HPDE6-E6E7 (cell line): Measurements from ENCODE around the gene MTMR2.
"Not testable (repeated sequence)": the region's sequence is repeated elsewhere in the genome, so short reads cannot be mapped to it uniquely, and the experiment has no call there.

Experiments used
- DNase-seq: peaks from one replicate; pipeline ENCODE4 v3.0.0; 2011; ENCODE audit warnings: missing footprints; ENCODE audit errors: extremely low spot score

The MTMR2 gene

DNA sequence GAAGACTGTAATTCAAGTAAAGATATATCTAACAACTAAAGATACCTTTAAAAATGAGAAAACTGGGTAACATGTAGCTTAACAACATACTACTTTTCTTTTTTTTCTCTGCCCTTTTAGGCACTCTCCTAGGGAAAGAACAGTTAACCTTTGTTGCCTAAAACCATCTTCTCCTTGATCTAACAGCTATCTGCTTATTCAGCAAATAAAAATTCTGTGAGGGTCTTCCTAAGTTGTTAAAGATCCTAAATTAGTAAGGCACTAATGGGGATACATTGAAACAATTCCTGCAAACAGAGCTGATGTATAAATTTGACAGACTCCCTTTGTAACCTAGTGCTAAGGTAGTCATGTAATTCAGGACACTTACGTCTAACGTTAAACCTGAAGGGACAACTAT lies 39.1 kb downstream of the MTMR2 start:
- DNase-seq, result no peak

DNA sequence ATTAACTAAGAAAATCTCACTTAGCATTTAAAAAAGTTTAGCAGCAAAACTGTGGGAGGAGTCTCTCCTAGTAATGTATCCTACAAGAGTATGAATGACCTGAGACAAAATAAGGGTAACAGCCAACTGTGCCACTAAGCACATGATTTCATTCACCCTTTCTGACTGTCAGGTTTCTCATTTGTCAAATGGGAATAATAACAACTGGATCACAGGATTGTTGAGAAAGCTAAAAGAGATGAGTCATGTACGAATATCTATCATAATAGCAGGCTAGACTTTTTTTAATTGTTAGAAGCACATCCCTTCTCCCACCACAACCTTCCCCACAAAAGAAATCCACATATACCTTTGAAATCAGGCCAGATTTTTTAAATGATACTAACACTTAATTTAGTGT lies 39.5 kb downstream of the MTMR2 start:
- no peak for DNase-seq

DNA sequence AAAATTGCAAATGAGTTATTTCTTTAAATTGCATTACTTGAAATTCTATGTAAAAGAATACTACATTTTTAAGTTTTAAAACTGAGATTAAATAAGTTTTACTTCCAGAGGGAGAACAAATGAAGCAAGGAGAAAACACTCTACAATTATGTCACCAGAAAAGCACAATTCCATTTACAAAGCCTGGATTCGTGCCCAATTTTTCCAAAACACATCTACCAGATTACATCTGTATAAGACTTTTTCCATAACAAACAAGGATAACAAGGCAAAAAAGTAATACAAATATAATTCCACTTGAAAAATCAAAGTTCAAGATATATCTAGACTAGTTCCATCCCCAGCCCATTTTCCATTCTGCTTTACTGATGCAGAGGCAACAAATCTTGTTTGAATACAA lies 40.5 kb downstream of the MTMR2 start:
- no peak for DNase-seq

DNA sequence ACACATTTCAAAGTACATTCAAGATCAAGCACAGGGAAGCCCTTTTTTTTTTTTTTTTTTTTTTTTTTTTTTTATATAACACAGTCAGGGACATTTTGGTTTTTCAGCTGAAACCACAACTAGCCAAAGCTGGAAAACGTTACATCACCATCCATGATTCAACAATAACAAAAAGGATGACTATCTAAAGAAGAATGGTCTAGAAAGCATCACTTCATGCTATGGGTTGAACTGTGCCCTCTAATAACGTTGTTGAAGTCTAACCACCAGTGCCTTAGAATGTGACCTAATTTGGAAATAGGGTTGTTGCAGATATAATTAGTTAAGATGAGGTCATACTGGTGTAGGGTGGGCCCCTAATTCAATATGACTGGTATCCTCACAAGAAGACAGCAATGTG lies 46.6 kb downstream of the MTMR2 start:
- no peak for DNase-seq

DNA sequence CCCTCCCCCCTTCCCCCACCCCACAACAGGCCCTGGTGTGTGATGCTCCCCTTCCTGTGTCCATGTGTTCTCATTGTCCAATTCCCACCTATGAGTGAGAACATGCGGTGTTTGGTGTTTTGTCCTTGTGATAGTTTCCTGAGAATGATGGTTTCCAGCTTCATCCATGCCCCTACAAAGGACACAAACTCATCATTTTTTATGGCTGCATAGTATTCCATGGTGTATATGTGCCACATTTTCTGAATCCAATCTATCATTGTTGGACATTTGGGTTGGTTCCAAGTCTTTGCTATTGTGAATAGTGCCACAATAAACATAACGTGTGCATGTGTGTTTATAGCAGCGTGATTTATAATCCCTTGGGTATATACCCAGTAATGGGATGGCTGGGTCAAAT lies 53.0 kb downstream of the MTMR2 start:
- not testable (repeated sequence) for DNase-seq

DNA sequence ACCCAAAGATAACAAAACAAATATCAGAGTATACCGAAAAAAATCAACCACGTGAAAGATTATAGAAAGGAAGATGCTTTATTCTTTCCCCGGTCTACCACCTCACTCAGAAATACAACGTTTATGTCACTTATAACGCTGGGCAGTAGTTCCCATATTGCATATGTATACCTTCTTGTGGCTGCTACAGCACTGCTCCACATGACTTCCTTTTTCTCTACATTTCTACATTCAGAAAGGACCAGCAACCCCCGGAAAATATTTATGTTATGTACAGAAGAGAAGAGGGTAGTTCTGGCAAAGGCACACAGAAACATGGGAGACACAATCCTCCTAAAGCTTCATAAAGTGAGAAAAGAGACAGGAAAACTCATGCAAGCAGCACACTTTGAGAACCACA lies 56.8 kb downstream of the MTMR2 start:
- no peak for DNase-seq

DNA sequence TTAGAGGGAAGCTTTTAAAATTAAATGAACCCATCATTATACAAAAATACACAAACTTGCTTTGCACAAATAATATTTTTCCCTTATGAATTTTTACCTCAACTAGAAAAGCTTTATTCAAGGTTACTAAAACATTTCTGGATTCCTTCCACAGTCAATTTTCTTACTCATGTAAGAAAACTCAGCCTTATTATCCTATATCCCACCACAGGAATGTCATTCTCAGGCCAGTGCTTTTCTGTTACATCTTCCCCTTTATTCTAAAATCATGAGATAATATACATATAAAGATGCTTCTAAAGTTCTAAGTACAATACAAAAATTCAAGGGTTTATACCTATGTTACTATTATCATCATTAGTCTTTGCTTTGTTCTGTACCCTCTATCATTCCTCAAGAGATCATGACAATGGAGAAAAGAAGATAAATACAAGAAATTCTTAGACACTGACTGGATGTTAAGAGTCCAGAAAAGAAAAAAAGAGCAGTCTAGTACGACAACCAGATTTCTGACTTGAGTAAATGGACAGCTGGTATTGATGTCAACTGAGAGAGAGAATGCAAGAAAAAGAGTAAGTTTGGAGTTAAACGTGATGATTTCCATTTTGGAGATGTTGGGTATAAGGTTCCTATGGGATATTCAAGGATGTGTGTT lies 60.3 kb downstream of the MTMR2 start:
- no peak for DNase-seq

DNA sequence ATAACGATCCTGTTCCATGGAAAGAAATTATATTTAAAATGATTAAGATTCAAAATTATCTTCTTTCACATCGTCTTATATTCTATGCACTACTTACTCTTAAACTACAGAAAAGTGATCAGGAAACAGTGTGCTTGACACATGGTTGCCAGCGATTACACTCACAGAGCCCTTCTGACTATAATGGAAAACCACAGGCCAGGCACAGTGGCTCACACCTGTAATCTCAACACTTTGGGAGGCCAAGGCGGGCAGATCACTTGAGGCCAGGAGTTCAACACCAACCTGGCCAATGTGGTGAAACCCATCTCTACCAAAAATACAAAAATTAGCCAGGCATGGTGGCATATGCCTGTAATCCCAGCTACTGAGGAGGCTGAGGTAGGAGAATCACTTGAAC lies 63.9 kb downstream of the MTMR2 start:
- not testable (repeated sequence) for DNase-seq

DNA sequence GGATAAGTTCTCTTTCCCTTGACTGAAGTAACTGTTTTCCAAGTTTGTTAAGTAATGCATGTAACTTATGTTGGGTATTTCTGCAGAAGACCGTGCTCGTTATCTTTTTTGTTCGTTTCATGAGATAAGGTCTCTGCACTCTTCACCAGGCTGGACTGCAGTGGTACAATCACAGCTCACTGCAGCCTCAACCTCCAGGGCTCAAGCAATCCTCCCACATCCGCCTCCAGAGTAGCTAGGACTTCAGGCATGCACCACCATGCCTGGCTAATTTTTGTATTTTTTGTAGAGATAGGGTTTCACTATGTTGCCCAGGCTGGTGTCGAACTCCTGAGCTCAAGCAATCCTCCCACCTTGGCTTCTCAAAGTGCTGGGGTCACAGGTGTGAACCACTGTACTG lies 69.5 kb downstream of the MTMR2 start:
- DNase-seq, result not testable (repeated sequence)

DNA sequence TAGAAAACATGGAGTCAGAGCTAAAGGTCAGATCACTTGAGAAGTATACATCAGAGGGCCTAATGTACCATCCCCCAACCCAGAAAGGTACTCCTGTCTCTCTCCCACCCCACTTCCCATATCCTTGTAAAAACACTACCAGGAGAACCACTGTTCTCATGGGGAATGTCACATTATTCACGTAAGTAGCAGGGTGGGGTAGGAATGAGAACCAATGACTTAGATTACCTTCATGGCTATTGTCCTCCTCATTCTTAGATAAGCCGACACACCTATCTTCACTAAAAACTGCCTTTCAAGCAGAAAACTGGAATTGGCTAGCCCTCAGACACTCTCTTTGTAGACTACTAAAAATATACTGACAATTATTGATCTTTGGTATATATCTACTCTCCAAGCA lies 70.0 kb downstream of the MTMR2 start:
- DNase-seq, result no peak

DNA sequence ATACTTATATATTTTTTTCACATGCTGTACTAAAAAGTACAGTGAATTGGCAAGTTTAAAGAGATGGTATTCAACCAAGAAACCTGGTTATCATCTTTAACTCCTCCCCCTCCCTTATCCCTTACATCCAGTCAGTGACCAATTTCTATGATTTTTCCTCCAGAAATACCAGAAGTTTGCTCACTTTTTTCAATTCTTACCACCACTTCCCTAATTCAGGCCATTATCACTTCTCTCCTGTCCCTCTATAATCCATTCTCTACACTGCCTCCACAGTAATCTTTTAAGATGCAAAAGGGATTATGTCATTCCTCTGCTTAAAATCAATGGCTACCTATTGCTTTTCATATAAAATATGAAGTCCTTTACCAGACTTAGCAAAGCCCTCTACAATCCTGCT lies 70.8 kb downstream of the MTMR2 start:
- DNase-seq, result no peak

DNA sequence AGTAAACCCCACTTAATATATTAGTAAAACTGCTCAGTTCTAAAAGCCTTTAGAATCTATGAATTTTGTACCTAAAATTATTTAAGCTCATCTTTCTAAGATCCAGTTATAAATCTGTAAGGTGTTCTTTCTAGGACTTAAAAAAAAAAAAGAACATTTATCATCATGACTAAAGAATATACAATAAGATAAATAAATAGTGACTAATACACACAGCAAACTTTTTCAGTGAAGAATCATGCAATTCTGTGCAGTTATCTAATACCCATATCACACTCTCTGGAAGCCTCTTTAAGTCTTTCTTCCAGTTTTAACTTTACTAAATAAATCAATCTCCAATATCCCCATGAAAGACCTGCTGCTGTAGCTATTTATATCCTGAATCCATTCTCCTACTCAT lies 73.8 kb downstream of the MTMR2 start:
- no peak for DNase-seq

DNA sequence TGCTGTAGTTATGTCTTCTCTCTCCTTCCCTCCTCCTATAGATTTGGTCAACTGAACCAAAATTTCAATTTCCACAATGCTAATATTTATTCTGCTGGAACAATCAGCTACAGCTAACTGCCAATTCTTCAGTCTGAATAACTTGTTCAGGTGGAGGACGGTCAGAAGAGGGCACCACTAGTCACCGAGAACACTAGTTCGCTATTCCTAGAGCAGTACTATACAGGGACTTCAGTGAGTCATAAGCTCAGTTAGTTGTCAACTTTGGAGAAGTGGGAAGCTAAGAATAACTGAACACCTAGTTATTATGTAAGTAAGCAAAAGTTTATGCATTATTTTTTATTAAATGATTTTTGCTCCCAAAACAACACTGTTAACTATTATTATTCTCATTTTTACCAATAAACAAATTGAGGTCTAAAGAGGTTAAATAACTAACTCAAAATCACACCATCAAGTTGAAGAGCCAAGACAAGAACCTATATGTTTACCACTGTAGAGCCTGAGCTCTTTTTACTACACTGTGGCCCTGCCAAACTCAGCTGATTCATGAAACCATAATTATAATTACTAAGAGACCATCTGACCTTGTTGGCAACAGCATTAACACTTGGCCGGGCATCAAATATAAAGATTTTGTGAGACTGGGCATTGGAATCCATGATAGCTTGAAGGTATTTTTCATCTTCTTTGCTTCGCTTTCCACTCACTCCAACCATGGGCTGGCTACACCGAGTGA lies 74.7 kb downstream of the MTMR2 start:
- DNase-seq, result peak; percentile 25

DNA sequence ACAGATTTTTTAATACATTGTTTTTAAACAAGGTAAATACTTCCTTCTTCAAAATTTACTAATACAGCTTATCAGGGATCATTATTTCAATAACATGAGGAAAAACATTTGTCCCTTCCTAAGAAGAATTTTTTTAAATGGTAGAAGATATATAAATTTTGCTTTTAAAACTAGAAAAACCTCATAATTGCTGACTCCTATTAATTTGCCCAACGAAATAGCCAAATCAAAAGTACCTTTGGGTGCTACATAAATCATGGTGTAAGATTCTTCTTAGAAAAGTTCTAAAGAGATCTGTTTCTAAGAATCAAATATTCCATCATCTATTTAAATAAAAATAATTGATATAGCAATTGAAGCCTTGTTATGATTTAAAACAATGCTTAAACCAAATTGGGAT lies 78.7 kb downstream of the MTMR2 start:
- DNase-seq, result no peak

DNA sequence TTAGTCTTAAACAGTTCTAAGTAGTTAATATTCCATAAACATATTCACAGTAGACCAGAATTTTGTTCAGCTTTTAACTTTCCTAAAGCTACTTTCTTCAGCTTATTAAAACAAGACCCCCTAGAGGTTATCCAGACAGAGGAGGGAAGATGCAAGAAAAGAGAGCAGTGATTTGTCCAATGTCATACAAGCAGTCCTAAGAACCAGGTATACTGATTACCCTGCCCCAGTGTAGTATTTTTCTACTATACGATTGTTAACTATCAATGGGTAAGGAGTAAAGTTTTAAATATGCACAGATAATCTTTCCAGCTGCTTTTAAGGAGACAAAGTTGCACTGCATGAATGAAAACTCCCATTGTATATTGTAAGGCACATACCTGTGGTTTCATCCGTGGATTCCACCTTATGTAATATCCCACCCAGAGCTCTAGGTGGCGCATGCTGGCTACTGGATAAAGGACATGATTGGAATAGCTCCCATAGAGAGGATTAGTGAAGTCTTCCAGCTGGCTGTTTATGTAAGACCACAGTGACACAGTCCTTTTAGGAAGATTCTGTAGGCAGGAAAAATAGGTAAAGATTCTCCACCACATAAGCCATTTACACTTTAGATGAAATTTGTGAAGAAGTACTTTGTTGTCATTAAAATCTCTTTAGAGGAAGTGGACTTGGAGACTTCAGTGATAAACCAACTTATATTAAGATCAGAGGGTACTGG lies 88.0 kb downstream of the MTMR2 start:
- peak; percentile 53 for DNase-seq

DNA sequence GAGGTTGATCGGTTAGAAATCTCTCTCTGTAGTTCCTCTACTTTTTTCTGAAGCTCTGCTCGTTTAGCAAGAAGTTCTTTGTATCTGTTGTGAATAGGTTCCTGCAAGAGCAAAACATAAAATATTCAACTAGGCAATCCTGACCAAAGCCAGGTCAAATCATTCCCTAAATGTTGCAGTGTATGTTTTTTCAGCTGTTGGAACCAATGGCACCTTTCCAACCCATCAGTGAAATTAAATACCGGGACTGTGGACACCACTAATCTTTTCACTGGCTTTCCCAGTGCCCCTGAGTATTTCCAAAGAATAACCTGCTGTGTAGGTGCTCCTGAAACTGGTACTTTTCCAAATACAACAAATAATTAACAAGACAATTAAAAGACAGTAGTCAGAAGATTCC lies 88.6 kb downstream of the MTMR2 start:
- DNase-seq, result no peak

DNA sequence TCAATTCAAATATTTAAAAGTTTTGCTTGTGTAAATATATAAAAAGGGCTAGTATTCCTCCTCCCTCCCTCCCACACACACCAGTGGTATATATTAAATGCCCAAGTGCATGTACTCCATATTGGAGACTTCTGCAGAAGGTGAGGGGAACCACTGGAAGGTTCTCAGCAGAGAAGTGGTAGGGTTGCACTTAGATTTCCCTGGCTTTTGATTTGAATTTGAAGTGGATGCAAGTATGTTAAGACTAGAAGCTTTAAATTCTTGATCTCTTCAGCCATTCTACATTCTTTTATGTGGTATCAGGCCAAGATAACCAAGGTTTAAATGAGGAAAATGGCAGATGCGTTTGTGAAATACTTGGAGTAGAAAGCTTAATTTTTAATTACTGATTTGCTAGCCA lies 90.5 kb downstream of the MTMR2 start:
- DNase-seq, result no peak

DNA sequence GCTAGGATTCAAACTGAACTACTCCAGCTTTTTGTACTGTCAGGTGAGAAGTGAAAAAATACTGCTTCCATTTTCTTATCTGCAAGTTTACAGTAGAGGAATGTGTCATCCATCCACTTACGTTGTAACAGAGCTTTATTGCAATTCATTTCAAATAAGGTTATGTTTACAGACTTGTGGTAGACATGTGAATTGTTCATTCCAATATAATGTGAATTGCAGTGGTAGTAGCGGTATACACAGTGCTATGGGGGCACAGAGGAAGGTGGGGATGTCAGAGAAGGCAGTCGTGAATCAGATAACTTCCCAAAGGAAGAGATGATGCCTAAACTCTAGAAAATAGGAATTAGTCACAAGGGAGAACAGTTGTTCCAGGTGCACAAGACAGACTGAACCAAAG lies 91.1 kb downstream of the MTMR2 start:
- no peak for DNase-seq

DNA sequence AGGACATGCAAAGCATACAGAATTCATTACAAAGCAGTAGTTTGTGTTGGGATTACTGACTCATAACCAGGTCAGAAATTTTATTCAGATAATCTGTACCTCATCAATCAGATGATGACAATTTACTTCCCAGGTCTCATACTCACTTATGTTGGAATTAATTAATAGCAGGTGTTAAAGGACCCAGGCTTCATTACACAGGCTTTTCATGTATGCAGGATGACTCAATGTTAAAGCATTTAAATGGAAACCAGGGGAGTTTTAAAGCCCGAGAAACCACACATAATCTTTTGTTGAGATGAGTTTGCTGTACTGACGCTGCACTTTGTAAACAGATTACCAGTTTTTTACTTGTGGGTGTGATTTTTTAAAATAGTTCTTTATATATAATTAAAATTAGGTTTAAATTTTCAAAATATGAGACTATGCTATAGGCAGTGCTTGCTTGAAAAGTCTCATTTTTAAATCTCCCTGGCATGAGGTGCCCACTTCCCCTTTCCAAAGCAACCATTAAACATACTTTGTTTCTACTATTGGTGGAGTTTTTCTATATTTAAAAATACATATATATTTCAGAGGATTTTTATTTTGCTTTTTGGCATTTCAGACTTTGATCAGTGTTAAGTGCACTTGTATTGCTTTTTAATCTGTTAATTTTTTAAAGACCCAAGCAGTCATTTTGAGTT lies 92.6 kb downstream of the MTMR2 start:
- DNase-seq, result no peak

DNA sequence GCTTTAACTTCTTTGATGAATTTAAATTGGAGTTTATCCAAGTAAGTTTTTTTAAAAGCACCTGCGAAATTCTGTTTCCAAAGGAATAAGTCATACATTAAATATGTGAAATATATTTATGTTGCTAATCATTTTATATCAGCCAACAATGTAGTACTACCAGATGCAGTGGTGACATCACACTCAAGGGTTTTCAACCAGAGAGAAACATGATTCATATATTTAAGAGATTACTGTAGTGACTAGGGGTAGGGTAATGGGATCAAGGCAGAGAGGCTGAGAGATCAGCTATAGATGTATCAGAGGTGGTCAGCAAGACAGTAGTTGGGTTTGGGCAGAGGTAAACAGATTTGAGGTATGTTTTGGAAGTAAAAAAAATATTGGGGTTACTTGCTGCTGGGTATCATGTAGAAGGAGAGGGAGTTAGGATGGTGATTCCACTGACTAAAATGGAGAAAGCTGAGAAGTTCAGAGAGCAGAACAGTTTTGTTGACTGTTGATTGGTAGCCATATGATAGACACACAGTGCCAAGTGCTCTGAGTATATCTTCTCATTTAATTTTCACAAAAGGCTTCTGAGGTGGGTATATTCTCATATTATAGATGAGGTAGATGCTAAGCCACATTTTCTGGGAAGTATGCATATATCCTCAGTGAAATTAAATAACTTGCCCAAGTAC lies 94.2 kb downstream of the MTMR2 start:
- no peak for DNase-seq

DNA sequence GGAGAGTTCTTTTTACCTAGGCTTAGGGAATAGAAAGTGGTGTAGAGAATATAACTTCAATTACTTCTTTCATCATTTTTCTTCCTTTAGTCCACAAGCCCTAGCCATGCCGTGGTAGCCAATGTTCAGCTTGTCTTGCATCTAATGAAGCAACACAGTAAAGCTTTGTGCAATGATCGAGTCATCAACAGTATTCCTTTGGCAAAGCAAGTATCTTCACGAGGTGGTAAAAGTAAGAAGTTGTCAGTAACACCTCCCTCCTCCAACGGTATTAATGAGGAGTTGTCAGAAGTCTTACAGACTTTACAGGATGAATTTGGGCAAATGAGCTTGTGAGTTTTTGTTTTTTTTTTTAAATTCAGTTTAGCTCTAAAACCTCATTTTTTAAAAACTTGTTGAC lies 96.2 kb downstream of the MTMR2 start:
- no peak for DNase-seq

DNA sequence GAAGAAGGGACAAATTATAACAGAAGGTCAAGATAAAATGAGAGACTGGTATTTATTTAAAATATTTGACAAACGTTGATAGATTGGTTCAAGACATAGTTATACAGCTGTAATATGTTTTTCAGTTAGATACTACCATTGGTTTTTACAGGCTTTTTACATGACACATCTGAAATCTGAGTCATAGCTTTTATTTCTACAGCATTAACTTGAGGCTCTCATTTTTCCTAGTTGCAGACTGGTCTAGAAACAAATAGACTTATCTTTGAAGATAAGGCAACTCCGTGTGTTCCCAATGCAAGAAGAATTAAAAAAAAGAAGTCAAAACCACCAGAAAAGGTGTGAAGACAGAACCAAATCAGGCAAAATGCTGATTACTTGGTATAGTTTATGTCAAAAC lies 102.3 kb downstream of the MTMR2 start:
- no peak for DNase-seq
